22Rv1 (cell line): Measurements from ENCODE around the gene SYNDIG1L.

Experiments used
- CTCF ChIP-seq: fragments of 450-650 bp; IDR thresholded peaks from 2 replicates; pipeline ENCODE4 v1.5.1; 2017; ENCODE audit warnings: mild to moderate bottlenecking
- ZFX ChIP-seq: fragments of 450-650 bp; IDR thresholded peaks from 2 replicates; pipeline ENCODE4 v1.6.1; 2017; ENCODE audit warnings: antibody characterized with exemption, borderline replicate concordance

GRCh38 chr14:74474376-74474775, 48.4 kb upstream of the SYNDIG1L start:
- no peak for TF ChIP-seq CTCF
- TF ChIP-seq ZFX, result no peak
